Astrocyte (in vitro differentiated cells and primary cell): ENCODE results near the gene LSM14B. TPM values are rescaled to one million over a fixed set of nuclear protein-coding genes. Genes with fewer than 3 reads are reported as not detected.

Experiments
- DNase-seq: peaks from one replicate; pipeline ENCODE4 v3.0.0-alpha.2; 2010; ENCODE audit warnings: low read depth
- FAIRE-seq: peaks from 2 replicates; lab custom pipeline; 2011; peaks lifted over from hg19 to GRCh38; lab: Jason Lieb, UNC
- H2AFZ ChIP-seq: 2 replicates; pipeline ENCODE4 v1.6.0; 2012; ENCODE audit warnings: low read depth, low read length, inconsistent platforms
- H3K27ac ChIP-seq: 2 replicates; pipeline ENCODE4 v1.5.1; 2011; ENCODE audit warnings: low read depth, low read length, inconsistent platforms
- H3K27me3 ChIP-seq: 2 replicates; pipeline ENCODE4 v1.6.0; 2011; ENCODE audit warnings: low read length, inconsistent platforms; ENCODE audit not compliant: insufficient read depth
- H3K36me3 ChIP-seq: 2 replicates; pipeline ENCODE4 v1.5.1; 2011; ENCODE audit warnings: low read length, inconsistent platforms; ENCODE audit not compliant: insufficient read depth
- H3K4me1 ChIP-seq: 2 replicates; pipeline ENCODE4 v1.5.1; 2011; ENCODE audit warnings: low read length, inconsistent platforms; ENCODE audit not compliant: insufficient read depth
- H3K4me2 ChIP-seq: 2 replicates; pipeline ENCODE4 v1.6.0; 2012; ENCODE audit warnings: low read length, inconsistent platforms
- H3K4me3 ChIP-seq: 2 replicates; pipeline ENCODE4 v1.5.1; 2011; ENCODE audit warnings: low read depth, mild to moderate bottlenecking, low read length, inconsistent platforms; ENCODE audit not compliant: insufficient read depth
- H3K79me2 ChIP-seq: 2 replicates; pipeline ENCODE4 v1.6.0; 2012; ENCODE audit warnings: mild to moderate bottlenecking, low read length, inconsistent platforms; ENCODE audit not compliant: insufficient read depth
- H3K9ac ChIP-seq: 2 replicates; pipeline ENCODE4 v1.6.0; 2012; ENCODE audit warnings: mild to moderate bottlenecking, low read length, inconsistent platforms
- H3K9me3 ChIP-seq: 2 replicates; pipeline ENCODE4 v1.5.1; 2012; ENCODE audit warnings: low read depth, mild to moderate bottlenecking, low read length, inconsistent platforms; ENCODE audit not compliant: insufficient read depth
- H4K20me1 ChIP-seq: 2 replicates; pipeline ENCODE4 v1.6.0; 2012; ENCODE audit warnings: low read length, inconsistent platforms; ENCODE audit not compliant: insufficient read depth
- H3K27ac Mint-ChIP-seq: one replicate; pipeline ENCODE4 v1.8.0; 2021; ENCODE audit warnings: mild to moderate bottlenecking, mixed read lengths; ENCODE audit not compliant: unreplicated experiment
- H3K27me3 Mint-ChIP-seq: one replicate; pipeline ENCODE4 v1.8.0; 2021; ENCODE audit warnings: low read depth, mixed read lengths; ENCODE audit not compliant: unreplicated experiment
- H3K36me3 Mint-ChIP-seq: one replicate; pipeline ENCODE4 v1.8.0; 2021; ENCODE audit warnings: low read depth, mixed read lengths; ENCODE audit not compliant: unreplicated experiment
- H3K4me1 Mint-ChIP-seq: one replicate; pipeline ENCODE4 v1.8.0; 2021; ENCODE audit warnings: low read depth, mixed read lengths; ENCODE audit not compliant: unreplicated experiment
- H3K4me3 Mint-ChIP-seq: one replicate; pipeline ENCODE4 v1.8.0; 2021; ENCODE audit warnings: mild to moderate bottlenecking, moderate library complexity, mixed read lengths; ENCODE audit not compliant: unreplicated experiment
- H3K9me3 Mint-ChIP-seq: one replicate; pipeline ENCODE4 v1.8.0; 2021; ENCODE audit warnings: mild to moderate bottlenecking, mixed read lengths; ENCODE audit not compliant: unreplicated experiment
- EZH2 ChIP-seq: IDR thresholded peaks from 2 replicates; pipeline ENCODE4 v1.6.1; 2012; ENCODE audit warnings: mild to moderate bottlenecking, low read length, inconsistent platforms; ENCODE audit not compliant: insufficient read depth
- total RNA-seq: library from RNA; stranded (reverse); gene quantifications from 2 replicates; pipeline ENCODE4 v1.2.1, GENCODE V29; 2021
- TF ChIP-seq, protein P1 (sequence below): IDR thresholded peaks from 2 replicates; pipeline ENCODE4 v1.5.1; 2011; ENCODE audit warnings: low read depth, mild to moderate bottlenecking, inconsistent platforms, low read length, moderate library complexity; ENCODE audit not compliant: insufficient read depth

Gene LSM14B
- total RNA-seq, 1 donor from 2014 or later: 27.1 TPM

DNA sequence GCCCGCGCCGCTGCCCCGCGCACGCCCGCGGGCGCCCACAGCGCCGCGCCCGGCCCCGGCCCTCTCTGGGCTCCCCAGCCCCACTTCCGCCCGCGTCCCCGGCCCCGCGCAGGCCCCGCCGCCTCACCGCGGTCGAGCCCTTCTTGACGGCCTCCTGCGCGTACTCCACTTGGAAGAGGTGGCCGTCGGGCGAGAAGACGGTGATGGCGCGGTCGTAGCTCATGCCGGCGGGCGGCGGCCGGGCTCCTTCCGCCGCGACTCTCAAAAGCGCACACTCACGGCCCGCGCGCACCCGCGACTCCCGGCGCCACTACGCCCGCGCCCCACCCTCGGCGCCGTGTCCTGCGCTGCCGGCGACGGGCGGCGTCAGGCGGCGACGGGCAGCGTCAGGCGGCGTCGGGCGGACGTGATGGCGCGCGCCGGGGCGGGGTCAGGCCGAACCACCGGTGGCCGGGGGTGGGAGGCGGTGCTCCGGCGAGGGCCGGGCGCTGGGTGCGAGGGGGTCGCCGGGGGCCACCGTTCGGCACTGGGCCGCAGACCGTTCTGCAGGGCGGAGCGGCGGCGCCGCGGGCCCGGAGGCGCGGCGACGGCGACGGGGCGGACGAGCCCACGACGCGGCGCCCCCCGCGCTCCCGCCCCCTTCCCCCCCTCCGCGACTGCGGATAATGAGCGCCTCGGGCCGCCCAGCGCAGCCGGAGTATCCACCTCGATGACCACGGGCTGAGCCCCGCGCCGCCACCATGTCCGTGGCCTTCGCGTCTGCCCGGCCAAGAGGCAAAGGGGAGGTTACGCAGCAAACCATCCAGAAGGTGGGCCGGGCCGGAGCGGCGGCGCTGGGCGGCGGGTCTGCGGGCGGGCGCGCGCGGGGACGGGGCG is 21.0 kb downstream of the LSM14B start, which contains the start of the genes PSMA7 and SS18L1:
PSMA7 (minus strand) TSS at position 314 of the 876 bp plus-strand sequence; CDS start at position 223, 91 bp downstream.
SS18L1 (plus strand) TSS at position 689 of the 876 bp plus-strand sequence; CDS start at position 741, 52 bp downstream.
- Histone ChIP-seq H3K4me3 (peak within 1 kb of the TSS; percentile 94), H3K4me2 (peak within 1 kb of the TSS; percentile 99), H3K79me2 (peaks cover 88% of the 10 kb centered on the region), H3K27me3 (no peaks in the 10 kb centered on the region), H4K20me1 (peaks cover 79% of the 10 kb centered on the region), H3K27ac (peak within 1 kb of the TSS; percentile 88), H3K36me3 (peaks cover 25% of the 10 kb centered on the region), H3K9ac (peak within 1 kb of the TSS; percentile 94), H3K9me3 (no peaks in the 10 kb centered on the region), H3K4me1 (peaks cover 24% of the 10 kb centered on the region), H2AFZ (peak within 1 kb of the TSS; percentile 45)
- no peaks in the 10 kb centered on the region for H3K9me3 Mint-ChIP-seq
- peaks cover 17% of the 10 kb centered on the region for H3K4me1 Mint-ChIP-seq
- no peak for TF ChIP-seq EZH2
- TF ChIP-seq, protein P1, sequence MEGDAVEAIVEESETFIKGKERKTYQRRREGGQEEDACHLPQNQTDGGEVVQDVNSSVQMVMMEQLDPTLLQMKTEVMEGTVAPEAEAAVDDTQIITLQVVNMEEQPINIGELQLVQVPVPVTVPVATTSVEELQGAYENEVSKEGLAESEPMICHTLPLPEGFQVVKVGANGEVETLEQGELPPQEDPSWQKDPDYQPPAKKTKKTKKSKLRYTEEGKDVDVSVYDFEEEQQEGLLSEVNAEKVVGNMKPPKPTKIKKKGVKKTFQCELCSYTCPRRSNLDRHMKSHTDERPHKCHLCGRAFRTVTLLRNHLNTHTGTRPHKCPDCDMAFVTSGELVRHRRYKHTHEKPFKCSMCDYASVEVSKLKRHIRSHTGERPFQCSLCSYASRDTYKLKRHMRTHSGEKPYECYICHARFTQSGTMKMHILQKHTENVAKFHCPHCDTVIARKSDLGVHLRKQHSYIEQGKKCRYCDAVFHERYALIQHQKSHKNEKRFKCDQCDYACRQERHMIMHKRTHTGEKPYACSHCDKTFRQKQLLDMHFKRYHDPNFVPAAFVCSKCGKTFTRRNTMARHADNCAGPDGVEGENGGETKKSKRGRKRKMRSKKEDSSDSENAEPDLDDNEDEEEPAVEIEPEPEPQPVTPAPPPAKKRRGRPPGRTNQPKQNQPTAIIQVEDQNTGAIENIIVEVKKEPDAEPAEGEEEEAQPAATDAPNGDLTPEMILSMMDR: no peak
- DNase-seq: peak; percentile 76
- no peak for FAIRE-seq
- peak within 1 kb of the TSS; percentile 97 for H3K27ac Mint-ChIP-seq
- H3K36me3 Mint-ChIP-seq: peaks cover 7% of the 10 kb centered on the region
- H3K4me3 Mint-ChIP-seq: peak within 1 kb of the TSS; percentile 98
- H3K27me3 Mint-ChIP-seq: no peaks in the 10 kb centered on the region

DNA sequence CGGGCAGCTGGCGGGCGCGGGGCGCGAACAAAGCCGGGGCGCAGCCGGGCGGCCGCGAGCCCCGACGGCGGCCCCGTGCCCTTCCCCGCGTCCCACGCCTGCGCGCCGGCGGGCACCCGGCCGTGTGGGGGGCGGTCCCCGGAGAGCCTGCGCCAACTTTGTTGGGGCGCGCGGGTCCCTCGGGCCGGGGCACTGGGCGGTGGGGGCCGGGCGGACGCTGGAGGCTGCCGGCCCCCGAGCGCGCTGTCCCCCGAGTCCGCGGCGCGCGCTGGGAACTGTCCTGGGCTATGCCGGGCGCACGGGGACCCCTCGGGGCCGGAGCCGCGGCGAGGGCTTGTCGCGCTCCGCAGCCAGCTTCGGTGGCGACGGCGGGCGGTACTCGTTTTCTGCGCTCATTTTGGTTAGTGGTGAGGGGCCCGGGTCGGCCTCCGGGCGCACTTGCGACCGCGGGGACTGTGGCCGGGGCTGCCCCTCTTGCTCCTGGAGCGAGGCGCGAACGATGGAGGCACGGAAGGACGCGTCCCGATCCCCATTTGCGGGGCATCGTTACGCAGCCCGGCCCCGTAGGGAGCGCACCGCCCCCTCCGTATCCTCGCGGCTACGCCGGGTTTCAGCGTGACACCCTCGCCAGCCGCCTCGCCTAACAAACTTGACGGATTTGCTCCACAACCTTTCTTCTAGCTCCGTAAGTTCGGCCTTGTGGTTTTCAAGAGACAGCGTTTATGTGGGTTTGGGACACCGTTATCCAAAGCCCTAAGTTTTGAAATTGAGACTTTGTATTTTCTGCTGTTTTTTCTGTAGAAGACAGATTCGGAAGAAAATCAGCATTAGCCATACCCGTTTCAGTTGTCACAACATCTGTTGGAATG is 21.9 kb downstream of the LSM14B start:
- no peak for FAIRE-seq
- H3K27ac ChIP-seq: peak overlapping the region; percentile 55
- H3K4me3 Mint-ChIP-seq: peak overlapping the region; percentile 90

More for the DNA sequence above, 21.9 kb downstream of the LSM14B start:
- Mint-ChIP-seq H3K36me3 (peaks cover 3% of the 10 kb centered on the region), H3K4me1 (peaks cover 19% of the 10 kb centered on the region), H3K27me3 (no peaks in the 10 kb centered on the region), H3K27ac (peak overlapping the region; percentile 48), H3K9me3 (no peaks in the 10 kb centered on the region)
- H2AFZ ChIP-seq: peak overlapping the region; percentile 45
- H3K9ac ChIP-seq: peak overlapping the region; percentile 94
- peaks cover 24% of the 10 kb centered on the region for H3K4me1 ChIP-seq
- H3K9me3 ChIP-seq: no peaks in the 10 kb centered on the region
- peak overlapping the region; percentile 99 for H3K4me2 ChIP-seq
- TF ChIP-seq, protein P1: no peak
- no peak for TF ChIP-seq EZH2
- peaks cover 92% of the 10 kb centered on the region for H3K79me2 ChIP-seq
- peak overlapping the region; percentile 94 for H3K4me3 ChIP-seq
- H4K20me1 ChIP-seq: peaks cover 80% of the 10 kb centered on the region
- DNase-seq: peak; percentile 55
- no peaks in the 10 kb centered on the region for H3K27me3 ChIP-seq
- H3K36me3 ChIP-seq: peaks cover 18% of the 10 kb centered on the region
